Endothelial cell of umbilical vein (primary cell): Measurements from ENCODE around the gene CACNA2D1.

Experiments used
- CTCF ChIP-seq, 2 donors: IDR thresholded peaks; 1 replicate in 1 of 2; 2 replicates in 1 of 2; pipeline ENCODE4 v1.5.1; 2011; ENCODE audit warnings: low read length in 2 of 2, mild to moderate bottlenecking in 2 of 2, moderate library complexity in 2 of 2, control low read depth in 1 of 2, inconsistent platforms in 1 of 2, low read depth in 1 of 2; ENCODE audit not compliant: insufficient read depth in 1 of 2; ENCODE audit errors: extremely low read depth in 1 of 2
- EZH2 ChIP-seq: IDR thresholded peaks from 2 replicates; pipeline ENCODE4 v1.6.1; 2012; ENCODE audit warnings: borderline replicate concordance, low read depth, mild to moderate bottlenecking, moderate library complexity, low read length, inconsistent platforms; ENCODE audit not compliant: severe bottlenecking

GRCh38 chr7:82142263-82142864 is 301.2 kb downstream of the CACNA2D1 start:
- no peak for TF ChIP-seq CTCF (IDR thresholded peaks at IDR 0.05; ENCODE audit: extremely low read depth in 1 of 2, insufficient read depth in 1 of 2, low read depth in 1 of 2, low read length in 2 of 2)
- TF ChIP-seq EZH2 = no peak
